Iris pigment epithelial cell (primary cell): Measurements from ENCODE around the gene SERPINA12.

Experiments
- DNase-seq: peaks from one replicate; pipeline ENCODE4 v3.0.0-alpha.2; 2011; ENCODE audit warnings: low read depth

The SERPINA12 gene

DNA sequence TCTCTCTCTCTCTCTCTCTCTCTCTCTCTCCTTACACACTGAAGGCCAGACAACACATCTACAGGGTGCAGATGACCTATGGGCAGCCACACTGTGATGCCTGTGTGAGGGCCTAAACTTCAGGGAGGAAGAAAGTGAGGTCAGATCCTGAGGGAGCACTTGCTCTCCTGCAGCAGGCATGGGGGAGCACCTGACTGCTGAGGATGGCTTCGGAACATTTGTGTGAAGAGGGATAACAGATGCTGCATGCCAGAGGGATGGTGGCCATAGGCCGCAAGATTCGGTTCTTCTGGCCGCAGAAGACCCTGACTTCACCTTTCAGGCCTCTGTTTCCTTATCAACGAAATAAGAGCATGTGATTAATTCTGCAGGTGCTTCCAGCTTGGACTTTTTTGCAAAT, 45.0 kb downstream of the SERPINA12 start:
- no peak for DNase-seq

DNA sequence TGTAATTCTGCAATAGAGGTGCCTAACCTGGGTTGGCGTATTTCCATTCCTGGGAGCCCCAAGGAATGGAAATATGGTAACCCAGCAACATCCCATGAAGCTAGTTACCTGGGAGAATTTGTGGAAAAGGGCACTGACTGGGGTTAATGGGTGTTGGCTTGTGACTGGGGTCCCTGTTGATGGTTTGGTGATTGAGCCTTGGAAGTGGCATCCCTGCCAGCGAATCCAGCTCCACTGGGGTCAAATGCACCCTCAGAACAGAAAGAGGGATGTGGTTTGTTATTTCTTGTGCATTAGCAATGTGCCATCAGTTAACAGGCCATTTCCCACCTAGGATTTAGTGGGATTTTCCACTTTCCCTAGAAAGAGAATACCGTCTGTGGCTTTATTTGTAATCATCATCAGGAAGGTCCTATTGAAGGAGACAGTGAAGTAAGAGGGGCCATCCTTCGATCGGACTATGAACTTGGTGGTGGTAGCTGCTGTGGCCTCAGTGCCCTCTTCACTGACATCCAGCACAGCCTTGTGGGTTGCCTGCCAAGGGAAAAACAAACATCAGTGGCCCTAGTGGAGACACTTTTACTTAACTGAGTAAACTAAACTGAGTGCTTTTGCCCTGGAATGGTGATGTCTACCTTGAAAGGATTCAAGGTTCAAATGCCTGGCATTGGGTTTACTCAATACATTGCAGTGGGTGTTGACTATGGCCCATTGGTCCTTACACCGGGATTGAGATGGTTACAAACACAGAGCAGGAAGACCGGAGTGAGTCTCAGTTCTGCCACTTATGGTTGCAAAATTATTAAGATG, 46.3 kb downstream of the SERPINA12 start:
- DNase-seq: no peak

DNA sequence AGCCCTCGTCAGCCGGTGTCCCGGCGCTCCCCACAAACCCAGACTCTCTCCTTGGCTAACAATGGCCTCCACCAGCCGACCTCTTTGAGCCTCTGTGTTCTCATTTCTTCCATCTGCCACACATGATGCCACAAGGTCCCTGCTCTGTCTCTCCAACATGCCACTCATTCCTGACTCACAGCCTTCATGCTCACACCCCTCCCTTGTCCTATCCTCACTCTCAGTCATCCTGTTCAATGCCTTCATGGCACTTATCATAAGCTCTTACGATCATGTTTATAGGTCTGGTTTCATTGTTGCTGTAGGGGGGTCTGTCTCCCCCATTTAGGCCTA, 47.1 kb downstream of the SERPINA12 start:
- no peak for DNase-seq

DNA sequence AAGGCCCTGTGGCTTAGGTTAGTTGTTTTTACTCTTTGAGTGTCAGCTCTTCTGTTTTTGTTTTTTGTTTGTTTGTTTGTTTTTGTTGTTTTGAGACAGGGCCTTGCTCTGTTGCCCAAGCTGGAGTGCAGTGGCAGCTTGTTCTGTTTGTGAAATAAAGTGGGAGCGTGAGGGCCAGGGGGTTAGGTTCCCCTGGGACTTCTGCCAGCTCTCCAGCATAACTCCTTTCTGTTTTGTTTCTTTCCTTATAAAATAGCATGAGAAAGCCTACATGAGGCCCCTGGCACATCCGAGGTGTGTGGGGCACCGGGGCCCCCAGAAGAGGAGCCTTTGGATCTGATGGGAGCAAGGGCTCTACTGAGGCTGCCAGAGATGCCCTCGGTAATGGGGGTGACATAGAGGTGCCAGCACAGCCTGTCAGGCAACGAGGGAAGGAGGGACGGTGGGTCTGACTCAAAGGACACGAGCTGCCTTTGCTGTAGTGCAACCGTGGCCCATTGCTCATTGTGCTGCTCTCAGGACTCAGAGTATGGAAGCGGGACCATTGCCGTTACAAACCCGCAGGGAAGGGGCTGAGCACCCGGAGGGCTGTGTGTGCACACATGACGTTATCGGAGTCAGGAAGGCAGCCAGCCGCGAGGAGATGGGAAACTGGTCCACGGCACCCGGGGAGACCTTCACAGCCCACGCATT, 47.6 kb downstream of the SERPINA12 start:
- no peak for DNase-seq

GRCh38 chr14:94460631-94461416, 48.4 kb downstream of the SERPINA12 start:
- no peak for DNase-seq

- DNase-seq: no peak
These were observed 50.6 kb downstream of the SERPINA12 start for GRCh38 chr14:94458558-94459205.

DNA sequence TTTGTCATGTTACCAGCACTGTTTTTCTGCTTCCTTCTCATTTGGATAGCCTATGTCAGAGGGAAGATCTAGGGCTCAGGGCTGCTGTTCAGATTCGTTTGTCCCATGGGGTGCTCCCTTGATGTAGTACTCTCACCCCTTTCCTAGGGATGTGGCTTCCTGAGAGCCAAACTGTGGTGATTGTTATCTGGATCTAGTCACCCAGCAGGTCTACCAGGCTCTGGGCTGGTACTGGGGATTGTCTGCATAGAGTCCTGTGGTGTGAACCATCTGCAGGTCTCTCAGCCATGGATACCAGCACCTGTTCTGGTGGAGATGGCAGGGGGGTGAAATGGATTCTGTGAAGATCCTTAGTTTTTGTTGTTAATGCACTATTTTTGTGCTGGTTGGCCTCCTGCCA, 51.2 kb downstream of the SERPINA12 start:
- no peak for DNase-seq

DNA sequence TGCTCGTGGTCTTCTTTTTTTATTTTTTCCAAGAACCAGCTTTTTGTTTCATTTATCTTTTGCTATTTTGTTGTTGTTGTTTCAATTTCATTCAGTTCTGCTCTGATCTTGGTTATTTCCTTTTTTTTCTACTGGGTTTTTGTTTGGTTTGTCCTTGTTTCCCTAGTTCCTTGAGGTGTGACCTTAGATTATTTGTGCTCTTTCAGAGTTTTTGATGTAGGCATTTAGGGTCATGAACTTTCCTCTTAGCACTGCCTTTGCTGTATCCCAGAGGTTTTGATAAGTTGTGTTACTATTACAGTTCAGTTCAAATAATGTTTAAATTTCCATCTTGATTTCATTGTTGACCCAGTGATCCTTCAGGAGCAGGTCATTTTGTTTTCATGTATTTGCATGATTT, 53.3 kb downstream of the SERPINA12 start:
- DNase-seq: no peak

GRCh38 chr14:94451826-94452225, 57.4 kb downstream of the SERPINA12 start:
- DNase-seq: no peak

- no peak for DNase-seq
These were observed 58.0 kb downstream of the SERPINA12 start for GRCh38 chr14:94451091-94451771.

DNA sequence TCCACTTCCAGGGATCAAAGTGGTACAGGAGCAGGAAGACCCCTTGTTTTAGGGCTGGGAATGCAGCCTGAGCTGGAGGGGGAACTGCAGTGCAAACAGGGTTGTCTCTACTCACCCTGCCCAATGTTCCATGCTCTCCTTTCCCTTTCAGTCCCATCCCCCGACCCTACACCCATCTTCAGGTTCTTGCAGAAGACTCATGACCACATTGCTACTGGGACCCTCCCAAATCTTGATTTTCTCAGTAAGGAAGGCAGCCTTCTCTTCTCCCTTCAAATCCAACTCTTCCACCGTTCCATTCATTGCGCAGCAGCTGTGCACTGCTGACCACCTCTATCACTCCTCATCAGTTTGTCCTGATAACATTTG, 58.6 kb downstream of the SERPINA12 start:
- DNase-seq: no peak

DNA sequence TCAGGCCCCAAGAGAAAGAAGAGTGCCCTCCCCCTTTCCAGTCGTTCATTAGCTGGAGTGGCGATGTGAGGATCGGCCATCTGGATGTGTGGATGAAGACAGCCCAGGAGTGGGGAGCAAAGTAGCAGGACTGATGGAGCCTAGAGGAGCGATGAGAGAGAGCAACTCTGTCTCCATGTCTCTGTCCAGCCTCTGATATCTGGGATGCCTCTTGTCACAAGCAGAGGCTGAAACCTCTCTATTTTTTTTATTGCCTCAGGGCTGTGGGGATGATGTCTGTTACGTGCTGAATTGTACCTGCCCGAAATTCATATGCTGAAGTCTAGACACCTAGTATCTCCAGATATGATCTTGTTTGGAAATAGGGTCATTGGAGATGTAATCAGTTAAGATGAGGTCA, 59.3 kb downstream of the SERPINA12 start:
- no peak for DNase-seq

DNA sequence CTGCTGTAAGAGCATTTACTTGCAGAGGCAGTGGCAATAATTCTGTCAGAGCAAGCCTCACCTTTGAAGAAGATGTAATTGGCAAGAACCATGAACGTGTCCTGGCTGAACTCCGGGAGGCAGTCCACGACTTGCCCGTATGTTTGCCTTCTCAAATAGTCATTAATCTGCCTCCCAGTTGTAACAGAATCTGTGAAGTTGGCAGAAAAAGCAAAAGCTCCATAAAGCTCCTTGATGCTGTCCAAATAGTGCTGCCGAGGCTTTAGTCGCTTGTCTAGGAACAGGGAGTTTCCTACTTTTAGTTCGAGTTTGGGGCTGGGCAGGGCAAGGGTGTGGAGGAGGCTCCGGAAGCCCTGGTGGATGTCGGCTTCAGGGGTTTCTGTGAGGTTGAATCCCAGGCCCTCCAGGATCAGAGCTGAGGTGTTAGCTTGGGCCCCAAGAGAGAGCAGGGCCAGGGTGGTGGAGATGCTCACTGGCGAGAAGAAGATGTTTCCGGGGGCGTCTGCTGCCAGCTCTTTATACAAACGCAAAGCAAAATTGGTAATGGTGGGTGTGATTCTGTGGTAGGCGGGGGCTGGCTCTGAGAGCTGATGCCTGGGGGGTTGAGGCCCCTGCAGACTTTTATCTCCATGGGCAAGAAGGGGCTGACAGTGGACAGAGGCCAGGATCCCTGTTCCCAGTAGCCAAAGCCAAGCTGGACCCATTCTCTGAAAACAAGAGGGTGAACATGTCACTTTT, 61.0 kb downstream of the SERPINA12 start:
- no peak for DNase-seq

DNA sequence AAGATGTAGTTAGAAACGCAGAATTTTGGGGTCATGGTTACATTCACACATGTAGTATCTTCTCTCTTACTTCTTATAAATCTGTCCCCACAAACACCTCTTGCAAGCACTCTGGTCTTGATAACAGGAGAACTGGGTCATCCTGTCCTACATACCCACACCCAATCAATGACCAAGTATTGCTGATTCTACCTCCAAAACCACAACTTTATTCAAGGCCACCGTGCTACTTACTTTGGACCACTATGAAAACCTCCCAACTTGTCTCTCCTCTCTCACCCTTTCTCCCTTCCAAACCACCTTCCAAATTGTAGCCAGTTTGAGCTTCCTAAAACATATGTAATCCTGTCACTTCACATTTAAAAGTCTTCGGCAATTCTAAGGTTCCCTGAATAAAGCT, 62.1 kb downstream of the SERPINA12 start:
- no peak for DNase-seq

DNA sequence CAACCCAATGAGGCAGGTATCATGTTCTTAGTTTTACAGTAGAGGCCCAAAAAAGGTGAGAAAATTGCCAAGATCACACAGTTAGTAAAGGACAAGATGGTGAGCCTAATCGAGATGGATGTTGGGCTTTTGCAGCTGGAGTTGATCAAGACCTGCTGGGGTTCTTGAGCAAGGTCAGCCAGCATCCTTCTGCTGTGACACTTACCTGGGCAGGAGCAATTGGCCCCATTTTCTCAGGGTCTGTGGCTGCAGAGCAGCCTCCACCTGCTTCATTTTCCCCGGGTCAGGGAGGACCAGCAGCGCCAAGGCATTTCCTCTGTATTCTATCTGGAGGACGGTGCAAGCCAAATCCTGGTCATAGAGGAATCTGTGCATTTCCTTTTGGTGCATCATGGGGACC, 63.1 kb downstream of the SERPINA12 start:
- no peak for DNase-seq

DNA sequence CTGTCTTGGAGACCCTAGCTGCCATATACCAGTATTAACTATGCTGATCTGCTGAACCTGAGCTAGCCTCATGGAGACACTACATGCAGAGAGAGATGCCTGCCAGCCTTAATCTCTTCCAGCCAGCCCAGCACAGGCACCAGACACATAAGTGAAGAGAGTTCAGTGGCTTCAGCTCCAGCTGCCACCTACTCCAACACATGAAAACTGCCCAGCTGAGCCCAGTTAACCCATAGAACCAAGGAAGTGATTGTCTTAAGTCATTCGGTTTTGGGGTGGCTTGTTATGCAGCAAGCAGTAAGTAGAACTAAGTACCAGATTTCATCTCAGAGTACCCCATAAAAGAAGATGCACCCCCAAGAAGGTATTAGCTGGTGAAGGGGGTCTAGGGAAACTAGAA, 64.3 kb downstream of the SERPINA12 start:
- no peak for DNase-seq

GRCh38 chr14:94441531-94442205, 67.6 kb downstream of the SERPINA12 start:
- DNase-seq: no peak

DNA sequence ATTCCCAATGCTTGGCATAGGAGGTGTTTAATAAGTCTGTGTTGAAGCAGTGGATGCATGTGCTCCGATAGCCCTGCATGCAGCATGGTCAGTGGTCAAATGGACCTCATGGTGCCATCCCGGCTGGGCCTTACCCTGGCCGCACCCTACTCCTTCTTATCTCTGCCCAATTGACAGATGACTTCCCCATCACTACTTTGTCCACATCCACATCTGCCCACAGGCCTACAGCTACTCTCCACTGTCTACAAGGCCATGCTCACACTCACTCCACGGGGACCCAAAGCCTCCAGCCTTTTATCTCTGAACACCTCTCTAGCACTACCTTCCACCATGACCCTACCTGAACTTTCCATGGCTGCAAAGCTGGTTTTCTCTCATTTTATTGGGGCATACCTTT, 68.1 kb downstream of the SERPINA12 start:
- no peak for DNase-seq

- DNase-seq: no peak
These were observed 69.7 kb downstream of the SERPINA12 start for GRCh38 chr14:94439453-94440057.
